GM18951 (cell line): ENCODE measurements around the gene ANGEL1.

Experiments
- POLR2A ChIP-seq: IDR thresholded peaks from 4 replicates; pipeline ENCODE4 v1.6.1; 2011; ENCODE audit warnings: mild to moderate bottlenecking; ENCODE audit not compliant: insufficient read length, insufficient read depth; ENCODE audit errors: extremely low read depth
- in situ Hi-C: fragments of 300-500 bp; cut with MboI; formaldehyde crosslinking; loops from one replicate; pipeline ENCODE4 v1.12.0; 2022; ENCODE audit warnings: low sequenced_read_pairs, mixed read lengths, inconsistent platforms; ENCODE audit not compliant: unreplicated experiment

Gene ANGEL1

GRCh38 chr14:76832503-76832988 is 19.9 kb upstream of the ANGEL1 start:
- in situ Hi-C loops, result no loop called here
- no peak for TF ChIP-seq POLR2A

GRCh38 chr14:76830556-76830955 is 17.9 kb upstream of the ANGEL1 start:
- in situ Hi-C loops, result no loop called here
- TF ChIP-seq POLR2A, result no peak

GRCh38 chr14:76829650-76830421 is 17.2 kb upstream of the ANGEL1 start:
- in situ Hi-C loops, result no loop called here

GRCh38 chr14:76829013-76829365 is 16.3 kb upstream of the ANGEL1 start:
- in situ Hi-C loops, result no loop called here
- no peak for TF ChIP-seq POLR2A

More at GRCh38 chr14:76829650-76830421, 17.2 kb upstream of the ANGEL1 start:
- TF ChIP-seq POLR2A, result no peak

- in situ Hi-C loops, result no loop called here
Measured at GRCh38 chr14:76828339-76829012, 15.8 kb upstream of the ANGEL1 start.

GRCh38 chr14:76827696-76828296 is 15.1 kb upstream of the ANGEL1 start:
- in situ Hi-C loops, result no loop called here

More at GRCh38 chr14:76828339-76829012, 15.8 kb upstream of the ANGEL1 start:
- no peak for TF ChIP-seq POLR2A

GRCh38 chr14:76826122-76826521 is 13.4 kb upstream of the ANGEL1 start, which contains the start of gene LRRC74A:
Gene LRRC74A (plus strand): TSS chr14:76826408. CDS start chr14:76826698, 290 bp downstream.
- TF ChIP-seq POLR2A, result no peak
- in situ Hi-C loops, result no loop called here

More at GRCh38 chr14:76827696-76828296, 15.1 kb upstream of the ANGEL1 start:
- no peak for TF ChIP-seq POLR2A

- no peak for TF ChIP-seq POLR2A
- in situ Hi-C loops, result no loop called here
Measured at GRCh38 chr14:76820700-76821099, 8.0 kb upstream of the ANGEL1 start.

- in situ Hi-C loops, result no loop called here
Measured at GRCh38 chr14:76814726-76815645, 2.3 kb upstream of the ANGEL1 start.

GRCh38 chr14:76812093-76812421 is 625 bp downstream of the ANGEL1 start:
- TF ChIP-seq POLR2A, result no peak
- in situ Hi-C loops, result no loop called here

More at GRCh38 chr14:76814726-76815645, 2.3 kb upstream of the ANGEL1 start:
- no peak for TF ChIP-seq POLR2A

- no peak for TF ChIP-seq POLR2A
- in situ Hi-C loops, result no loop called here
Measured at GRCh38 chr14:76811561-76811960, 1.1 kb downstream of the ANGEL1 start.

- in situ Hi-C loops, result no loop called here
Measured at GRCh38 chr14:76810953-76811400, 1.7 kb downstream of the ANGEL1 start.

GRCh38 chr14:76810525-76810924 is 2.2 kb downstream of the ANGEL1 start:
- in situ Hi-C loops, result no loop called here
- no peak for TF ChIP-seq POLR2A

More at GRCh38 chr14:76810953-76811400, 1.7 kb downstream of the ANGEL1 start:
- no peak for TF ChIP-seq POLR2A

GRCh38 chr14:76808990-76809389 is 3.7 kb downstream of the ANGEL1 start:
- in situ Hi-C loops, result no loop called here
- no peak for TF ChIP-seq POLR2A
